Esophagus squamous epithelium (tissue), 4 donors: ENCODE results near the gene MATN1.

Experiments used
- CTCF ChIP-seq, 6 experiments: fragments of 450-650 bp in 4 of 6; fragments of 200-600 bp in 2 of 6; sonication (generic) in 2 of 6; IDR thresholded peaks; one replicate each; pipeline ENCODE4 v1.5.1; 2016 to 2019; ENCODE audit warnings: antibody characterized with exemption in 6 of 6, mild to moderate bottlenecking in 4 of 6, moderate library complexity in 4 of 6
- POLR2A ChIP-seq, 4 donors: fragments of 450-650 bp; IDR thresholded peaks; one replicate each; pipeline ENCODE4 v1.6.1; 2017; ENCODE audit warnings: antibody characterized with exemption in 4 of 4, mild to moderate bottlenecking in 4 of 4, moderate library complexity in 3 of 4

GRCh38 chr1:30684881-30685795, 38.2 kb downstream of the MATN1 start:
- TF ChIP-seq CTCF (IDR thresholded peaks at IDR 0.05) (peak in 1 of 6 experiments; percentile 8), POLR2A (IDR thresholded peaks at IDR 0.05) (no peak)
